GM12878 (cell line): Measurements from ENCODE around the gene SAP25. TPM values are rescaled to one million over a fixed set of nuclear protein-coding genes. Genes with fewer than 3 reads are reported as not detected.

Experiments used
- ATAC-seq: fragments of 200-7000 bp; cut with Tn5 transposase; 3 replicates; pipeline ENCODE4 v1.9.1; 2020; ENCODE audit warnings: mild to moderate bottlenecking, moderate library complexity
- BruUV-seq: library from RNA; stranded (reverse); fragments of 400-500 nt; replicated peaks from 2 replicates; lab custom pipeline; 2021; lab: Mats Ljungman, UMichigan
- CTCF ChIA-PET: fragments of 300-600 bp; sonication (Branson Sonifier 250); formaldehyde crosslinking; extraction: SDS; loops from one replicate; lab custom pipeline; 2021; ENCODE audit warnings: inconsistent platforms; lab: Yijun Ruan, JAX
- POLR2A ChIA-PET: fragments of 350-600 bp; formaldehyde crosslinking; extraction: SDS; loops from one replicate; lab custom pipeline; 2021; ENCODE audit warnings: inconsistent platforms; lab: Charles Lee
- RAD21 ChIA-PET: fragments of 300-600 bp; sonication (Branson Sonifier 250); formaldehyde crosslinking; loops from one replicate; lab custom pipeline; 2023; ENCODE audit warnings: antibody characterized with exemption; ENCODE audit not compliant: unreplicated experiment; lab: Charles Lee
- SMC1A ChIA-PET: fragments of 300-600 bp; sonication (Branson Sonifier 250); formaldehyde crosslinking; loops from one replicate; lab custom pipeline; 2023; ENCODE audit not compliant: unreplicated experiment, uncharacterized antibody; lab: Charles Lee
- DNase-seq: peaks from one replicate; pipeline ENCODE4 v3.0.0-alpha.2; 2011; ENCODE audit warnings: low read depth, low spot score
- FAIRE-seq: peaks from 3 replicates; lab custom pipeline; 2011; peaks lifted over from hg19 to GRCh38; lab: Jason Lieb, UNC
- H2AFZ ChIP-seq: 2 replicates; pipeline ENCODE4 v1.6.0; 2011; ENCODE audit warnings: low read depth, low read length, control low read depth; ENCODE audit not compliant: control insufficient read depth
- H3K27ac ChIP-seq: 2 replicates; pipeline ENCODE4 v1.5.1; 2011; ENCODE audit warnings: control low read depth; ENCODE audit not compliant: control insufficient read depth, insufficient read depth
- H3K27me3 ChIP-seq, 2 experiments: replicated peaks in 1 of 2; 2 replicates each; pipeline versions ENCODE4 v1.6.0 to v1.6.1; 2011; ENCODE audit warnings: low read length in 1 of 2; ENCODE audit not compliant: control insufficient read depth in 2 of 2, insufficient read depth in 2 of 2
- H3K36me3 ChIP-seq, 2 experiments: 2 replicates each; pipeline ENCODE4 v1.5.1; 2011; ENCODE audit warnings: low read length in 1 of 2; ENCODE audit not compliant: control insufficient read depth in 2 of 2, insufficient read depth in 2 of 2
- H3K4me1 ChIP-seq: 2 replicates; pipeline ENCODE4 v1.6.1; 2011; ENCODE audit warnings: mild to moderate bottlenecking, low read length, moderate library complexity, mixed read lengths; ENCODE audit not compliant: control insufficient read depth, insufficient read depth
- H3K4me2 ChIP-seq: 2 replicates; pipeline ENCODE4 v1.6.0; 2011; ENCODE audit warnings: control low read depth; ENCODE audit not compliant: control insufficient read depth, insufficient read depth
- H3K4me3 ChIP-seq: fragments of 200-600 bp; sonication (generic); 2 replicates; pipeline ENCODE4 v1.5.1; 2016
- H3K79me2 ChIP-seq: 2 replicates; pipeline ENCODE4 v1.6.0; 2011; ENCODE audit warnings: low read length; ENCODE audit not compliant: control insufficient read depth, insufficient read depth
- H3K9ac ChIP-seq: 2 replicates; pipeline ENCODE4 v1.8.0; 2011; ENCODE audit warnings: low read length, control low read depth, mixed read lengths; ENCODE audit not compliant: control insufficient read depth, insufficient read depth
- H3K9me3 ChIP-seq: replicated peaks from 3 replicates; pipeline ENCODE4 v1.5.1; 2011; ENCODE audit warnings: mild to moderate bottlenecking, low read length; ENCODE audit not compliant: control insufficient read depth, insufficient read depth
- H4K20me1 ChIP-seq: 2 replicates; pipeline ENCODE4 v1.6.0; 2011; ENCODE audit not compliant: control insufficient read depth, insufficient read depth
- CBX5 ChIP-seq: sonication (generic); IDR thresholded peaks from 2 replicates; pipeline ENCODE4 v1.6.1; 2016; ENCODE audit warnings: low read depth, moderate library complexity, mild to moderate bottlenecking, inconsistent platforms
- EGR1 ChIP-seq, 2 experiments: IDR thresholded peaks; 1 replicate in 1 of 2; 2 replicates in 1 of 2; pipeline ENCODE4 v1.6.1; 2011 to 2012; ENCODE audit warnings: low read depth in 2 of 2, low read length in 2 of 2, borderline replicate concordance in 1 of 2, mild to moderate bottlenecking in 1 of 2, moderate library complexity in 1 of 2
- NBN ChIP-seq: fragments of 450-650 bp; IDR thresholded peaks from 2 replicates; pipeline ENCODE4 v1.6.1; 2016
- POU2F2 ChIP-seq: IDR thresholded peaks from 3 replicates; pipeline ENCODE4 v1.6.1; 2011; ENCODE audit warnings: low read depth, mild to moderate bottlenecking, low read length, borderline replicate concordance
- RAD21 ChIP-seq: IDR thresholded peaks from 2 replicates; pipeline ENCODE4 v1.6.1; 2011; ENCODE audit warnings: mild to moderate bottlenecking, low read depth, low read length, moderate library complexity; ENCODE audit not compliant: insufficient read depth
- REST ChIP-seq: IDR thresholded peaks from 2 replicates; pipeline ENCODE4 v1.6.1; 2012; ENCODE audit warnings: mild to moderate bottlenecking, low read depth, low read length
- SMAD1 ChIP-seq: fragments of 450-650 bp; IDR thresholded peaks from 2 replicates; pipeline ENCODE4 v1.6.1; 2018; ENCODE audit warnings: mild to moderate bottlenecking, low read depth; ENCODE audit not compliant: partially characterized antibody
- TCF12 ChIP-seq: IDR thresholded peaks from 2 replicates; pipeline ENCODE4 v1.6.1; 2011; ENCODE audit warnings: low read depth, mild to moderate bottlenecking, low read length
- ZNF24 ChIP-seq: fragments of 450-650 bp; IDR thresholded peaks from 2 replicates; pipeline ENCODE4 v1.6.1; 2017; ENCODE audit warnings: antibody characterized with exemption, mild to moderate bottlenecking
- ZNF384 ChIP-seq: IDR thresholded peaks from 2 replicates; pipeline ENCODE4 v1.6.1; 2012; ENCODE audit warnings: low read depth, mild to moderate bottlenecking, low read length, improper control_type of control experiment, borderline replicate concordance
- WGBS: methylation state at CpG from one replicate; pipeline ENCODE4 v1.1.6; 2016; ENCODE audit warnings: low lambda C conversion rate; ENCODE audit not compliant: insufficient replicate concordance, insufficient coverage; ENCODE audit errors: missing lambda C conversion rate; 5-methylcytosine and 5-hydroxymethylcytosine counted together
- in situ Hi-C: fragments of 300-500 bp; cut with MboI; formaldehyde crosslinking; loops from 9 replicates; pipeline ENCODE4 v1.14.3; 2018; ENCODE audit warnings: mixed read lengths
- intact Hi-C: fragments of 100-400 bp; cut with micrococcal nuclease; formaldehyde crosslinking; loops from one replicate; pipeline ENCODE4 v1.14.2; 2022; ENCODE audit not compliant: unreplicated experiment
- polyA plus RNA-seq, 11 experiments: library from polyadenylated mRNA; depleted of rRNA in 4 of 11; unstranded in 6 of 11; stranded (reverse) in 5 of 11; fragments of >200 nt; fragmentation: Nextera tagmentation in 4 of 11; fragmentation: Illumina TruSeq in 1 of 11; extraction: Ambion mirVana in 4 of 11; extraction: Trizol in 1 of 11; gene quantifications; 1 replicate in 1 of 11; 2 replicates in 10 of 11; pipeline versions ENCODE4 v1.2.1 to v1.2.3, GENCODE V29; 2011 to 2016; ENCODE audit warnings: inconsistent platforms in 2 of 11, missing spikeins in 2 of 11, low read depth in 1 of 11
- total RNA-seq, 4 experiments: library from RNA; depleted of rRNA in 3 of 4; stranded (reverse); fragments of >200 nt in 3 of 4; fragmentation: Illumina TruSeq in 1 of 4; extraction: Trizol in 1 of 4; gene quantifications; 2 replicates each; pipeline versions ENCODE4 v1.2.1 to v1.2.3, GENCODE V29; 2013 to 2021

Gene SAP25
- total and polyA plus RNA-seq, 10 of the 15 experiments (the other 5 are each of a cell fraction or from before 2014, with no cell fraction given) = 0.14 to 8.6 (median 1.1) TPM

- TF ChIP-seq TCF12 (no peak), RAD21 (peak; percentile 12; the same call in 1 of the 2 replicates), ZNF384 (no peak)
These were observed 29.3 kb downstream of the SAP25 start (continued) for GRCh38 chr7:100544386-100544785.

- ChIA-PET RAD21 (interaction anchor here (0.9 to 11.5 kb wide), 9 partner anchors 13 to 74 kb away, joined by 3 to 90 read pairs (median 7); partner anchors contain the start of genes FBXO24, LRCH4 and TSC22D4), CTCF (interaction anchor here (0.6 to 7.9 kb wide), 9 partner anchors 10 to 171 kb away, joined by 3 to 101 read pairs (median 5); no protein-coding TSS in a partner anchor), POLR2A (interaction anchor here (1.0 to 5.7 kb wide), 5 partner anchors 10 to 64 kb away, joined by 4 to 28 read pairs (median 5); partner anchors contain the start of genes FBXO24, LRCH4 and TSC22D4), SMC1A (interaction anchor here (0.8 to 10.6 kb wide), 7 partner anchors 15 to 179 kb away, joined by 3 to 127 read pairs (median 3); partner anchors contain the start of gene TSC22D4)
- Histone ChIP-seq H3K9me3 (no peaks in the 10 kb centered on the region), H3K4me3 (peak overlapping the region; percentile 85), H3K9ac (peak overlapping the region; percentile 52), H3K79me2 (peaks cover 84% of the 10 kb centered on the region), H2AFZ (no peak overlapping the region), H3K4me2 (peak overlapping the region; percentile 99), H3K27ac (peak overlapping the region; percentile 99), H3K4me1 (peaks cover 57% of the 10 kb centered on the region), H3K36me3 (peaks cover 0 to 4% of the 10 kb centered on the region in 2 experiments; a peak in 1 of 4 replicates), H4K20me1 (no peaks in the 10 kb centered on the region), H3K27me3 (no peaks in the 10 kb centered on the region)
- peak; percentile 11; the same call in 1 of the 3 replicates for TF ChIP-seq POU2F2
- TF ChIP-seq ZNF24 = no peak
- no peak for TF ChIP-seq REST
- no peak for TF ChIP-seq SMAD1
- TF ChIP-seq CBX5 = no peak
- TF ChIP-seq EGR1 (IDR thresholded peaks at IDR 0.05; ENCODE audit: borderline replicate concordance in 1 of 2, low read depth in 2 of 2, low read length in 2 of 2) = no peak
- TF ChIP-seq NBN = no peak
- no peak for FAIRE-seq
- in situ Hi-C loops = no loop called here
- intact Hi-C loops = loop anchor here (10.0 kb wide), 1 partner anchor 179 kb away; no protein-coding TSS in a partner anchor
- no TSS peak for BruUV-seq
- no peak for ATAC-seq
- WGBS = 0% methylated on average over 1 of the region's 1 CpG
- no peak for DNase-seq
These were observed 30.1 kb downstream of the SAP25 start for GRCh38 chr7:100543586-100543985.
